Prostate gland (tissue), 2 donors: ENCODE results near the gene AUTS2. TPM values are rescaled to one million over a fixed set of nuclear protein-coding genes. Genes with fewer than 3 reads are reported as not detected.

Experiments used
- DNase-seq: peaks from one replicate; pipeline ENCODE4 v3.0.0-alpha.2; 2019; ENCODE audit warnings: low spot score
- H3K27ac ChIP-seq, 2 donors: fragments of 200-600 bp; sonication (generic); 2 replicates each; pipeline ENCODE4 v1.5.1; 2017 to 2019
- H3K27me3 ChIP-seq: fragments of 200-600 bp; sonication (generic); replicated peaks from 2 replicates; pipeline ENCODE4 v1.5.1; 2019; ENCODE audit not compliant: insufficient read depth
- H3K36me3 ChIP-seq, 2 donors: fragments of 200-600 bp; sonication (generic); 1 replicate in 1 of 2; 2 replicates in 1 of 2; pipeline versions ENCODE4 v1.5.1 to v1.8.1; 2017 to 2019
- H3K4me1 ChIP-seq: fragments of 200-600 bp; sonication (generic); replicated peaks from 2 replicates; pipeline ENCODE4 v1.5.1; 2019
- H3K4me3 ChIP-seq, 2 donors: fragments of 200-600 bp; sonication (generic); 2 replicates each; pipeline ENCODE4 v1.5.1; 2017 to 2019
- H3K9me3 ChIP-seq: fragments of 200-600 bp; sonication (generic); 2 replicates; pipeline ENCODE4 v1.5.1; 2017
- CTCF ChIP-seq, 4 experiments: fragments of 200-600 bp in 2 of 4; fragments of 450-650 bp in 2 of 4; sonication (generic) in 2 of 4; IDR thresholded peaks; 1 replicate in 3 of 4; 2 replicates in 1 of 4; pipeline ENCODE4 v1.5.1; 2016 to 2019; ENCODE audit warnings: antibody characterized with exemption in 4 of 4, mild to moderate bottlenecking in 2 of 4, moderate library complexity in 2 of 4
- POLR2A ChIP-seq: fragments of 450-650 bp; IDR thresholded peaks from one replicate; pipeline ENCODE4 v1.6.1; 2016; ENCODE audit warnings: antibody characterized with exemption, mild to moderate bottlenecking
- POLR2AphosphoS5 ChIP-seq: sonication (generic); formaldehyde crosslinking; IDR thresholded peaks from one replicate; pipeline ENCODE4 v1.6.1; 2017; ENCODE audit warnings: antibody characterized with exemption
- WGBS: methylation state at CpG from one replicate; pipeline ENCODE4 v1.1.5; 2018; 5-methylcytosine and 5-hydroxymethylcytosine counted together
- intact Hi-C: fragments of 100-400 bp; cut with DNase I; formaldehyde crosslinking; loops from one replicate; pipeline ENCODE4 v1.14.2; 2022
- total RNA-seq, 2 donors: library from RNA; depleted of rRNA; stranded (reverse); fragments of >200 nt; gene quantifications; one replicate each; pipeline ENCODE4 v1.1.0, GENCODE V29; 2016

AUTS2 gene
- total RNA-seq, 2 donors from 2014 or later, result 25.0 to 55.2 TPM

- H3K27me3 ChIP-seq, result no peaks in the 10 kb centered on the region
- H3K4me1 ChIP-seq, result peaks cover 3% of the 10 kb centered on the region
- no peak for TF ChIP-seq POLR2AphosphoS5
- TF ChIP-seq CTCF (IDR thresholded peaks at IDR 0.05), result no peak
- TF ChIP-seq POLR2A, result no peak
- H3K4me3 ChIP-seq, result no peak overlapping the region
- no peaks in the 10 kb centered on the region for H3K9me3 ChIP-seq
- H3K27ac ChIP-seq, result no peak overlapping the region
- intact Hi-C loops, result no loop called here
- no peaks in the 10 kb centered on the region for H3K36me3 ChIP-seq
- no peak for DNase-seq
Observed at GRCh38 chr7:69961436-69961835, 363.2 kb downstream of the AUTS2 start.

- Histone ChIP-seq H3K4me1 (peaks cover 3% of the 10 kb centered on the region), H3K4me3 (no peak overlapping the region), H3K9me3 (no peaks in the 10 kb centered on the region), H3K27me3 (no peaks in the 10 kb centered on the region), H3K27ac (no peak overlapping the region), H3K36me3 (no peaks in the 10 kb centered on the region)
- TF ChIP-seq CTCF (IDR thresholded peaks at IDR 0.05), result no peak
- TF ChIP-seq POLR2AphosphoS5, result no peak
- no peak for TF ChIP-seq POLR2A
- intact Hi-C loops, result no loop called here
- WGBS, result 8% methylated on average over 6 of the region's 6 CpGs
- DNase-seq, result peak; percentile 7
Observed at GRCh38 chr7:69962186-69963065, 364.2 kb downstream of the AUTS2 start.

- no peak overlapping the region for H3K27ac ChIP-seq
- intact Hi-C loops, result no loop called here
- peaks cover 3% of the 10 kb centered on the region for H3K4me1 ChIP-seq
- TF ChIP-seq POLR2A (no peak), CTCF (IDR thresholded peaks at IDR 0.05) (no peak), POLR2AphosphoS5 (no peak)
- no peaks in the 10 kb centered on the region for H3K9me3 ChIP-seq
- WGBS, result 64% methylated on average over 2 of the region's 2 CpGs
- DNase-seq, result no peak
- no peaks in the 10 kb centered on the region for H3K27me3 ChIP-seq
- H3K4me3 ChIP-seq, result no peak overlapping the region
- H3K36me3 ChIP-seq, result no peaks in the 10 kb centered on the region
Observed at GRCh38 chr7:69963393-69963792, 365.1 kb downstream of the AUTS2 start.

- no peaks in the 10 kb centered on the region for H3K27me3 ChIP-seq
- DNase-seq, result no peak
- peaks cover 3% of the 10 kb centered on the region for H3K4me1 ChIP-seq
- intact Hi-C loops, result no loop called here
- H3K4me3 ChIP-seq, result no peak overlapping the region
- no peaks in the 10 kb centered on the region for H3K36me3 ChIP-seq
- no peak overlapping the region for H3K27ac ChIP-seq
- H3K9me3 ChIP-seq, result no peaks in the 10 kb centered on the region
- WGBS, result 46% methylated on average over 8 of the region's 8 CpGs
- no peak for TF ChIP-seq POLR2A
- no peak for TF ChIP-seq CTCF (IDR thresholded peaks at IDR 0.05)
Observed at GRCh38 chr7:69966766-69967591, 368.7 kb downstream of the AUTS2 start.
